ENCODE measurements around the gene NAA50.

DNA sequence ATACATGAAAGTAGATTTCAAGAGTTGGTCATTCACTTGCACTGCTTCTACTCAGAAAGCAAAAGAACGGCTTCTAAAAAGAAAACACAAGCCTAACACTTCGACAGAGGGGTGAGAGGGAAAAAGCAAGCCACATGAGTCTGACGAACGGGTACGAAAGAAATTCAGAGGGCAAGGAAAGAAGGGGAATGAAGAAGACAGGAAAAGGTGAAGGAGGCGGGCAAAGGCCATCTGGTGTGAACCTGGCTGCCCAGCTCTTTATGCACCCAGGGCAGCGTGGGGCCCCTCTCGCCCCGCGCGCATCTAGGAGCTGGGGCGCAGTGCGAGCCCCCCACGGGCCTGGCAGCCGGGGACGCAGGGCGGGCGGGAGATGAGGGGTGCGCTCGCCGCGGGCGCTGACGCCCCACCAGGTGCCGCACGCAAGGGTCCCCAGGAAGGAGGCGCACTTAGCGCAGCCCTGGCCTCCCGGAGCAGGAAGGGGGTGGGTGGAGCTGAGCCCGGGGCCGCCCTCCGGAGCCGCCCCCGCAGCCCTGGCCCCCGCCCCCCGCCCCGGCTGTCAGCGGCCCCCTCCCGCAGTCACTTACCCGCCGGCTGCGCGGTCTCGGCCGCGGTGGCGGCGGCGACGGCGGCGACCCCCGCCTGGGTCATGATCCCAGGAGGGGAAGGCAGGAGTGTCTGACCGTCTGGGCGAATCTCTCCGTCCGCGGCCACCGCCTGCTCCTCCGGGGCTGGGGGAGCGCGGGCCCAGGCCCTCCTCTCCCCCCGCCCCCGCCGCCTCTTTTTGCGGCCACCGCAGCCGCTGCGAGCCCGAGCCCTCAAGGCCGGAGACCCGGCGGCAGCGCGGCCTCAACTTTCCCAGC lies 50.0 kb downstream of the NAA50 start, which contains the start of gene USF3:
- TF ChIP-seq, protein P1, sequence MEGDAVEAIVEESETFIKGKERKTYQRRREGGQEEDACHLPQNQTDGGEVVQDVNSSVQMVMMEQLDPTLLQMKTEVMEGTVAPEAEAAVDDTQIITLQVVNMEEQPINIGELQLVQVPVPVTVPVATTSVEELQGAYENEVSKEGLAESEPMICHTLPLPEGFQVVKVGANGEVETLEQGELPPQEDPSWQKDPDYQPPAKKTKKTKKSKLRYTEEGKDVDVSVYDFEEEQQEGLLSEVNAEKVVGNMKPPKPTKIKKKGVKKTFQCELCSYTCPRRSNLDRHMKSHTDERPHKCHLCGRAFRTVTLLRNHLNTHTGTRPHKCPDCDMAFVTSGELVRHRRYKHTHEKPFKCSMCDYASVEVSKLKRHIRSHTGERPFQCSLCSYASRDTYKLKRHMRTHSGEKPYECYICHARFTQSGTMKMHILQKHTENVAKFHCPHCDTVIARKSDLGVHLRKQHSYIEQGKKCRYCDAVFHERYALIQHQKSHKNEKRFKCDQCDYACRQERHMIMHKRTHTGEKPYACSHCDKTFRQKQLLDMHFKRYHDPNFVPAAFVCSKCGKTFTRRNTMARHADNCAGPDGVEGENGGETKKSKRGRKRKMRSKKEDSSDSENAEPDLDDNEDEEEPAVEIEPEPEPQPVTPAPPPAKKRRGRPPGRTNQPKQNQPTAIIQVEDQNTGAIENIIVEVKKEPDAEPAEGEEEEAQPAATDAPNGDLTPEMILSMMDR (IDR thresholded peaks at IDR 0.05), result no peak
- no peak for TF ChIP-seq EZH2 (IDR thresholded peaks at IDR 0.05)
